ENCODE measurements around the gene SLC12A3.
"Not testable (repeated sequence)": the region's sequence is repeated elsewhere in the genome, so short reads cannot be mapped to it uniquely, and the experiment has no call there.

The SLC12A3 gene

GRCh38 chr16:56866955-56867830 is 2.2 kb downstream of the SLC12A3 start:
- in situ Hi-C loops (cut with MboI; ENCODE audit: low sequenced_read_pairs), result no loop called here

- in situ Hi-C loops (cut with MboI; ENCODE audit: low sequenced_read_pairs), result no loop called here
These were observed 3.2 kb downstream of the SLC12A3 start for GRCh38 chr16:56868175-56868574.

GRCh38 chr16:56868766-56869165 is 3.8 kb downstream of the SLC12A3 start:
- in situ Hi-C loops (cut with MboI; ENCODE audit: low sequenced_read_pairs), result not testable (repeated sequence)

GRCh38 chr16:56869513-56870275 is 4.7 kb downstream of the SLC12A3 start:
- in situ Hi-C loops (cut with MboI; ENCODE audit: low sequenced_read_pairs), result no loop called here

GRCh38 chr16:56870276-56870888 is 5.4 kb downstream of the SLC12A3 start:
- in situ Hi-C loops (cut with MboI; ENCODE audit: low sequenced_read_pairs), result no loop called here

GRCh38 chr16:56871172-56871593 is 6.2 kb downstream of the SLC12A3 start:
- in situ Hi-C loops (cut with MboI; ENCODE audit: low sequenced_read_pairs), result no loop called here

GRCh38 chr16:56872863-56873391 is 7.9 kb downstream of the SLC12A3 start:
- in situ Hi-C loops (cut with MboI; ENCODE audit: low sequenced_read_pairs), result no loop called here

- in situ Hi-C loops (cut with MboI; ENCODE audit: low sequenced_read_pairs), result no loop called here
These were observed 9.8 kb downstream of the SLC12A3 start for GRCh38 chr16:56874800-56875199.

- in situ Hi-C loops (cut with MboI; ENCODE audit: low sequenced_read_pairs), result no loop called here
These were observed 11.0 kb downstream of the SLC12A3 start for GRCh38 chr16:56876048-56876447.

GRCh38 chr16:56877486-56878182 is 12.6 kb downstream of the SLC12A3 start:
- in situ Hi-C loops (cut with MboI; ENCODE audit: low sequenced_read_pairs), result no loop called here

GRCh38 chr16:56878282-56878854 is 13.4 kb downstream of the SLC12A3 start:
- in situ Hi-C loops (cut with MboI; ENCODE audit: low sequenced_read_pairs), result no loop called here

- in situ Hi-C loops (cut with MboI; ENCODE audit: low sequenced_read_pairs), result no loop called here
These were observed 14.3 kb downstream of the SLC12A3 start for GRCh38 chr16:56879276-56879675.

GRCh38 chr16:56880176-56880575 is 15.2 kb downstream of the SLC12A3 start:
- in situ Hi-C loops (cut with MboI; ENCODE audit: low sequenced_read_pairs), result no loop called here

- in situ Hi-C loops (cut with MboI; ENCODE audit: low sequenced_read_pairs), result no loop called here
These were observed 15.7 kb downstream of the SLC12A3 start for GRCh38 chr16:56880685-56881084.

- in situ Hi-C loops (cut with MboI; ENCODE audit: low sequenced_read_pairs), result no loop called here
These were observed 17.2 kb downstream of the SLC12A3 start for GRCh38 chr16:56882077-56882800.

- in situ Hi-C loops (cut with MboI; ENCODE audit: low sequenced_read_pairs), result no loop called here
These were observed 18.6 kb downstream of the SLC12A3 start for GRCh38 chr16:56883586-56883985.

- in situ Hi-C loops (cut with MboI; ENCODE audit: low sequenced_read_pairs), result no loop called here
These were observed 19.1 kb downstream of the SLC12A3 start for GRCh38 chr16:56884026-56884582.

- in situ Hi-C loops (cut with MboI; ENCODE audit: low sequenced_read_pairs), result not testable (repeated sequence)
These were observed 19.9 kb downstream of the SLC12A3 start for GRCh38 chr16:56884929-56885328.

- in situ Hi-C loops (cut with MboI; ENCODE audit: low sequenced_read_pairs), result no loop called here
These were observed 20.6 kb downstream of the SLC12A3 start for GRCh38 chr16:56885446-56886162.
